ENCODE results near the gene SLC2A9. TPM values are rescaled to one million over a fixed set of nuclear protein-coding genes. Genes with fewer than 3 reads are reported as not detected.

SLC2A9 gene
- total and polyA plus RNA-seq, 2 of the 8 experiments (the other 6 are each of a cell fraction or from before 2014, with no cell fraction given) = 0.20 to 0.26 TPM

DNA sequence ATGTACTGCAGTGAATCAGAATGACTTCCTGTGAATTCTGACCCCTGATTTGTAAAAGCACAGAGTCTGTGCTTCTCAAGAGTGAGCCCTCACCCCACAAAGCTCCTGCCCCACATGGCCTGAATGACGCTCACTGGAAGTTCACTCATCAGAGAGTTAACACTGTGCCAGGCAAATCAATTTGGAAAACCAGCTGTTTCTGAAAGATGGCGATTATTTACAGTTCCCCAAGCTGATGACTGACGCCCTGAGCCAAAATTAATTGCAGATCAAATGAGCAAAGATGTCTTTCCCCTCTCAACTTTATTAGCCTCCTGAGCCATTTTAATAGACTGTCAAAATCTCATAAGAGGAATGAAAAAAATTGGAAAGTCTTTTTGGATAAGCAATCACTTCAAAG lies 118.0 kb downstream of the SLC2A9 start:
- H2AFZ ChIP-seq (ENCODE audit: low read length) = no peak overlapping the region
- H3K9ac ChIP-seq (replicated peaks in 1 of 4; ENCODE audit: extremely low read depth in 1 of 4, low read depth in 3 of 4, low read length in 3 of 4) = no peak overlapping the region
- no peaks in the 10 kb centered on the region for H3K23me2 ChIP-seq (ENCODE audit: low read depth, low read length)
- H3K18ac ChIP-seq (ENCODE audit: extremely low read depth, low read length) = no peak overlapping the region
- no peak overlapping the region for H4K8ac ChIP-seq (ENCODE audit: extremely low read depth, insufficient read depth, low read length)
- H3K27me3 ChIP-seq (replicated peaks in 1 of 4; ENCODE audit: control insufficient read depth in 3 of 4, extremely low read depth in 1 of 4, insufficient read depth in 3 of 4, low read length in 3 of 4) = no peaks in the 10 kb centered on the region
- H3K4ac ChIP-seq (replicated peaks; ENCODE audit: insufficient read length, low read depth, low read length) = no peak overlapping the region
- H2BK15ac ChIP-seq (ENCODE audit: low read length) = no peak overlapping the region
- ChIA-PET CTCF (ENCODE audit: partially characterized antibody) (interaction anchor here (6.7 kb wide), 2 partner anchors 111 to 140 kb away, joined by 57 to 77 read pairs; no protein-coding TSS in a partner anchor), POLR2A (ENCODE audit: partially characterized antibody) (no interaction called here)
- no peak overlapping the region for H3K4me2 ChIP-seq (ENCODE audit: insufficient read depth in 1 of 2, low read depth in 2 of 2, low read length in 2 of 2)
- H3K9me3 ChIP-seq (ENCODE audit: insufficient read depth in 2 of 2, low read depth in 1 of 2, low read length in 1 of 2) = no peaks in the 10 kb centered on the region
- H2BK12ac ChIP-seq (ENCODE audit: low read depth, low read length) = no peak overlapping the region
- FAIRE-seq (no peak), DNase-seq (ENCODE audit: low read depth in 1 of 2, low spot score in 2 of 2) (no peak)
- no peak overlapping the region for H4K91ac ChIP-seq (replicated peaks; ENCODE audit: insufficient read length, low read length)
- H2BK20ac ChIP-seq (ENCODE audit: low read length) = no peak overlapping the region
- H3K56ac ChIP-seq (replicated peaks; ENCODE audit: insufficient read length, low read depth, low read length) = no peak overlapping the region
- H3K4me3 ChIP-seq (ENCODE audit: extremely low read depth in 1 of 4, insufficient read depth in 2 of 4, low read depth in 3 of 4, low read length in 4 of 4) = no peak overlapping the region
- H3K14ac ChIP-seq (ENCODE audit: insufficient read length) = no peak overlapping the region
- no peak overlapping the region for H4K5ac ChIP-seq (ENCODE audit: insufficient read length, low read depth, low read length)
- 88% methylated on average over 3 of the region's 3 CpGs; no CpG with 5 or more reads in 1 of the 2 experiments for WGBS, 2 experiments (ENCODE audit: extremely low coverage in 1 of 2, insufficient coverage in 1 of 2, insufficient read length in 1 of 2, insufficient replicate concordance in 2 of 2, low coverage in 1 of 2, low lambda C conversion rate in 2 of 2, missing lambda C conversion rate in 1 of 2)
- no peaks in the 10 kb centered on the region for H4K20me1 ChIP-seq (replicated peaks in 1 of 2; ENCODE audit: control insufficient read depth in 1 of 2, insufficient read depth in 2 of 2, low read length in 2 of 2)
- H2BK5ac ChIP-seq (ENCODE audit: low read depth, low read length) = no peak overlapping the region
- H3K79me2 ChIP-seq (ENCODE audit: control insufficient read depth in 1 of 2, insufficient read depth in 2 of 2, low read length in 2 of 2) = no peaks in the 10 kb centered on the region
- no peaks in the 10 kb centered on the region for H3K79me1 ChIP-seq (ENCODE audit: low read depth, low read length)
- H3K27ac ChIP-seq (ENCODE audit: low read depth, low read length) = no peak overlapping the region
- no peaks in the 10 kb centered on the region for H3K36me3 ChIP-seq (ENCODE audit: control insufficient read depth in 2 of 4, insufficient read depth in 4 of 4, low read length in 3 of 4)
- H3K23ac ChIP-seq (ENCODE audit: insufficient read length) = no peak overlapping the region
- H2BK120ac ChIP-seq (replicated peaks; ENCODE audit: low read depth, low read length) = no peak overlapping the region
- no peak overlapping the region for H2AK5ac ChIP-seq (ENCODE audit: low read depth, low read length)
- H3K4me1 ChIP-seq (replicated peaks in 1 of 4; ENCODE audit: control insufficient read depth in 3 of 4, insufficient read depth in 4 of 4, low read length in 3 of 4) = peaks cover 0 to 3% (median 0%) of the 10 kb centered on the region in 4 experiments; a peak in 2 of 7 replicates
- TF ChIP-seq SP2 (IDR thresholded peaks at IDR 0.05; ENCODE audit: low read length) (no peak), POLR2A (IDR thresholded peaks at IDR 0.05; ENCODE audit: control extremely low read depth in 1 of 2, low read depth in 2 of 2, low read length in 2 of 2) (no peak), JUN (IDR thresholded peaks at IDR 0.05; ENCODE audit: low read depth, low read length) (no peak), MAFK (IDR thresholded peaks at IDR 0.05; ENCODE audit: low read depth, low read length) (no peak), NRF1 (IDR thresholded peaks at IDR 0.05; ENCODE audit: low read depth, low read length) (no peak), JUND (IDR thresholded peaks at IDR 0.05; ENCODE audit: low read length) (no peak), SUZ12 (IDR thresholded peaks at IDR 0.05; ENCODE audit: low read length) (no peak), KDM1A (IDR thresholded peaks at IDR 0.05; ENCODE audit: borderline replicate concordance, low read length) (no peak), TAF1 (IDR thresholded peaks at IDR 0.05; ENCODE audit: low read depth, low read length) (no peak), TBP (IDR thresholded peaks at IDR 0.05; ENCODE audit: low read depth, low read length) (no peak), CEBPB (IDR thresholded peaks at IDR 0.05; ENCODE audit: low read depth, low read length) (no peak), FOSL1 (IDR thresholded peaks at IDR 0.05; ENCODE audit: insufficient read depth, low read depth, low read length) (no peak), RBBP5 (IDR thresholded peaks at IDR 0.05; ENCODE audit: borderline replicate concordance, low read depth, low read length) (no peak)
